ENCODE results near the gene CHAMP1. TPM values are rescaled to one million over a fixed set of nuclear protein-coding genes. Genes with fewer than 3 reads are reported as not detected.

CHAMP1 gene
- total RNA-seq, 3 donors from 2014 or later (not counting 1 experiment from before 2014, with no cell fraction given), result 6.1 to 11.3 (median 7.9) TPM

- H3K36me3 Mint-ChIP-seq, result no peaks in the 10 kb centered on the region
- no peaks in the 10 kb centered on the region for H3K27me3 Mint-ChIP-seq (ENCODE audit: low read depth in 2 of 2)
- H3K27ac Mint-ChIP-seq, result peak overlapping the region; percentile 74 to 82
- intact Hi-C loops (cut with micrococcal nuclease), result no loop called here
- no peaks in the 10 kb centered on the region for H3K9me3 Mint-ChIP-seq
- H3K27me3 ChIP-seq (ENCODE audit: control insufficient read depth, insufficient read depth, low read length), result no peaks in the 10 kb centered on the region
- peak overlapping the region; percentile 70 for H3K27ac ChIP-seq (ENCODE audit: low read length)
- no peaks in the 10 kb centered on the region for H3K9me3 ChIP-seq (ENCODE audit: control insufficient read depth, insufficient read depth, low read length)
- peaks cover 24 to 31% of the 10 kb centered on the region in 2 donors for H3K4me1 Mint-ChIP-seq
- H3K4me3 ChIP-seq (ENCODE audit: low read length), result peak overlapping the region; percentile 66
- peaks cover 11% of the 10 kb centered on the region for H3K4me1 ChIP-seq (ENCODE audit: control insufficient read depth, insufficient read depth, low read length)
- no peaks in the 10 kb centered on the region for H3K36me3 ChIP-seq (ENCODE audit: control insufficient read depth, insufficient read depth, low read length)
- WGBS (ENCODE audit: insufficient coverage), result 80% methylated on average over 17 of the region's 17 CpGs
- H3K4me3 Mint-ChIP-seq, result peak overlapping the region; percentile 96
- ATAC-seq (no peak), DNase-seq (peak in 1 of 2 donors; percentile 23)
- TF ChIP-seq CTCF (IDR thresholded peaks at IDR 0.05), result no peak
Observed at GRCh38 chr13:114313061-114313860, 1.0 kb upstream of the CHAMP1 start.

GRCh38 chr13:114315074-114315785, 927 bp downstream of the CHAMP1 start:
- Histone ChIP-seq H3K4me1 (ENCODE audit: control insufficient read depth, insufficient read depth, low read length) (peaks cover 11% of the 10 kb centered on the region), H3K36me3 (ENCODE audit: control insufficient read depth, insufficient read depth, low read length) (no peaks in the 10 kb centered on the region), H3K27me3 (ENCODE audit: control insufficient read depth, insufficient read depth, low read length) (no peaks in the 10 kb centered on the region), H3K27ac (ENCODE audit: low read length) (peak overlapping the region; percentile 53), H3K9me3 (ENCODE audit: control insufficient read depth, insufficient read depth, low read length) (no peaks in the 10 kb centered on the region), H3K4me3 (ENCODE audit: low read length) (peak overlapping the region; percentile 66)
- intact Hi-C loops (cut with micrococcal nuclease), result loop anchor here (2.0 kb wide), 1 partner anchor 32 kb away; no protein-coding TSS in a partner anchor
- H3K4me3 Mint-ChIP-seq, result peak overlapping the region; percentile 89
- no peaks in the 10 kb centered on the region for H3K27me3 Mint-ChIP-seq (ENCODE audit: low read depth in 2 of 2)
- no peak for TF ChIP-seq CTCF (IDR thresholded peaks at IDR 0.05)
- H3K36me3 Mint-ChIP-seq, result no peaks in the 10 kb centered on the region
- H3K27ac Mint-ChIP-seq, result peak overlapping the region; percentile 51 to 77
- WGBS (ENCODE audit: insufficient coverage), result 8% methylated on average over 2 of the region's 7 CpGs
- ATAC-seq (no peak), DNase-seq (peak in 1 of 2 donors; percentile 56)
- H3K9me3 Mint-ChIP-seq, result no peaks in the 10 kb centered on the region
- peaks cover 39 to 50% of the 10 kb centered on the region in 2 donors for H3K4me1 Mint-ChIP-seq

GRCh38 chr13:114318624-114319023, 4.3 kb downstream of the CHAMP1 start:
- no peak for TF ChIP-seq CTCF (IDR thresholded peaks at IDR 0.05)
- intact Hi-C loops (cut with micrococcal nuclease), result no loop called here
- no peaks in the 10 kb centered on the region for H3K9me3 ChIP-seq (ENCODE audit: control insufficient read depth, insufficient read depth, low read length)
- H3K36me3 ChIP-seq (ENCODE audit: control insufficient read depth, insufficient read depth, low read length), result peaks cover 15% of the 10 kb centered on the region
- DNase-seq (no peak), ATAC-seq (no peak)
- 20% methylated on average over 1 of the region's 1 CpG for WGBS (ENCODE audit: insufficient coverage)
- Mint-ChIP-seq H3K4me3 (no peak overlapping the region), H3K9me3 (no peaks in the 10 kb centered on the region), H3K36me3 (peaks cover 1% of the 10 kb centered on the region), H3K27me3 (ENCODE audit: low read depth in 2 of 2) (no peaks in the 10 kb centered on the region), H3K4me1 (peaks cover 32 to 52% of the 10 kb centered on the region in 2 donors), H3K27ac (peak overlapping the region in 1 of 2 donors; percentile 37)
- H3K27ac ChIP-seq (ENCODE audit: low read length), result no peak overlapping the region
- no peak overlapping the region for H3K4me3 ChIP-seq (ENCODE audit: low read length)
- H3K4me1 ChIP-seq (ENCODE audit: control insufficient read depth, insufficient read depth, low read length), result peaks cover 6% of the 10 kb centered on the region
- H3K27me3 ChIP-seq (ENCODE audit: control insufficient read depth, insufficient read depth, low read length), result no peaks in the 10 kb centered on the region

All from natural killer cell (primary cell).